Right atrium auricular region (tissue), 2 donors: ENCODE data around the gene HRH4. TPM values are rescaled to one million over a fixed set of nuclear protein-coding genes. Genes with fewer than 3 reads are reported as not detected.

Experiments used
- DNase-seq: peaks from one replicate; pipeline ENCODE4 v3.0.0-alpha.2; 2019; ENCODE audit warnings: low spot score
- H3K27ac ChIP-seq, 2 donors: fragments of 200-600 bp; sonication (generic); 1 replicate in 1 of 2; 2 replicates in 1 of 2; pipeline ENCODE4 v1.5.1; 2016 to 2019
- H3K27me3 ChIP-seq, 2 donors: fragments of 200-600 bp; sonication (generic); one replicate each; pipeline versions ENCODE4 v1.5.1 to v1.6.0; 2017 to 2019
- H3K36me3 ChIP-seq: fragments of 200-600 bp; sonication (generic); one replicate; pipeline ENCODE4 v1.5.1; 2016
- H3K4me1 ChIP-seq, 2 donors: fragments of 200-600 bp; sonication (generic); one replicate each; pipeline versions ENCODE4 v1.5.1 to v1.6.0; 2017 to 2019
- H3K4me3 ChIP-seq, 2 donors: fragments of 200-600 bp; sonication (generic); 1 replicate in 1 of 2; 2 replicates in 1 of 2; pipeline ENCODE4 v1.5.1; 2017 to 2019; ENCODE audit warnings: mild to moderate bottlenecking in 1 of 2, moderate library complexity in 1 of 2
- H3K9me3 ChIP-seq, 2 donors: fragments of 200-600 bp; sonication (generic); one replicate each; pipeline ENCODE4 v1.5.1; 2019
- total RNA-seq, 2 donors: library from RNA; depleted of rRNA; stranded (reverse); fragments of >200 nt; gene quantifications; one replicate each; pipeline ENCODE4 v1.1.0, GENCODE V29; 2016
- TF ChIP-seq, protein P1 (sequence below), 2 donors: fragments of 200-600 bp; sonication (generic); IDR thresholded peaks; one replicate each; pipeline ENCODE4 v1.5.1; 2019; ENCODE audit warnings: antibody characterized with exemption in 2 of 2

The HRH4 gene
- total RNA-seq, 2 donors from 2014 or later: not detected

DNA sequence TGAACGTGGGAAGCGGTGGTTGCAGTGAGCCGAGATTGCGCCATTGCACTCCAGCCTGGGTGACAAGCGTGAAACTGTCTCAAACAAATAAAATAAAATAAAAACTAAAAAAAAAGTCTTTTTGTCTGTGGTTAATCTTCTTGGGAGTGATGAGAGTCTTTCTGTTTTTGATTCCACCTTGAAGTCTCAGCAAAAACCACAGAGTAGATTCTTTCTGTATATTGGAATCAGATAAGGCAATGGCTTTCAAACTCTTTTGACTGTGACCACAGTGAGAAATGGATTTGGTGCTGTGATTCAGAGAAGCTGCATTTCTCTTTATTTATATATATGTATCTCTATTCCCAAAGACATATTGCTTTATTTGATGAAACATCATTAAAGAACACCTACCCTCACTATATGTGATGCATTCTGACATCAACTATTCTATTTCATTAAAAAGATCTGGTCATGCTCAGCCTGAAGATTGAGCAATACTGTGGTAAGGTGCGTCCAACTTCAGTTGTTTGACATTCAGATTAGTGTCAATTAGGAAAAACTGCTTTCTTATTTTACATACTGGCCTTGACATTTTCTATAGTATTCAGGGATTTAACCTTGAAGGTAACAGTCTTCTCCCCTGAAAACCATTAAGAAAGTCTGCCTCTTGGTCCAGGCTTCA, 15.6 kb downstream of the HRH4 start:
- Histone ChIP-seq H3K4me3 (no peak overlapping the region), H3K4me1 (no peaks in the 10 kb centered on the region), H3K27ac (no peak overlapping the region), H3K27me3 (no peaks in the 10 kb centered on the region), H3K36me3 (no peaks in the 10 kb centered on the region), H3K9me3 (no peaks in the 10 kb centered on the region)
- TF ChIP-seq, protein P1, sequence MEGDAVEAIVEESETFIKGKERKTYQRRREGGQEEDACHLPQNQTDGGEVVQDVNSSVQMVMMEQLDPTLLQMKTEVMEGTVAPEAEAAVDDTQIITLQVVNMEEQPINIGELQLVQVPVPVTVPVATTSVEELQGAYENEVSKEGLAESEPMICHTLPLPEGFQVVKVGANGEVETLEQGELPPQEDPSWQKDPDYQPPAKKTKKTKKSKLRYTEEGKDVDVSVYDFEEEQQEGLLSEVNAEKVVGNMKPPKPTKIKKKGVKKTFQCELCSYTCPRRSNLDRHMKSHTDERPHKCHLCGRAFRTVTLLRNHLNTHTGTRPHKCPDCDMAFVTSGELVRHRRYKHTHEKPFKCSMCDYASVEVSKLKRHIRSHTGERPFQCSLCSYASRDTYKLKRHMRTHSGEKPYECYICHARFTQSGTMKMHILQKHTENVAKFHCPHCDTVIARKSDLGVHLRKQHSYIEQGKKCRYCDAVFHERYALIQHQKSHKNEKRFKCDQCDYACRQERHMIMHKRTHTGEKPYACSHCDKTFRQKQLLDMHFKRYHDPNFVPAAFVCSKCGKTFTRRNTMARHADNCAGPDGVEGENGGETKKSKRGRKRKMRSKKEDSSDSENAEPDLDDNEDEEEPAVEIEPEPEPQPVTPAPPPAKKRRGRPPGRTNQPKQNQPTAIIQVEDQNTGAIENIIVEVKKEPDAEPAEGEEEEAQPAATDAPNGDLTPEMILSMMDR (IDR thresholded peaks at IDR 0.05): no peak
- DNase-seq: no peak

DNA sequence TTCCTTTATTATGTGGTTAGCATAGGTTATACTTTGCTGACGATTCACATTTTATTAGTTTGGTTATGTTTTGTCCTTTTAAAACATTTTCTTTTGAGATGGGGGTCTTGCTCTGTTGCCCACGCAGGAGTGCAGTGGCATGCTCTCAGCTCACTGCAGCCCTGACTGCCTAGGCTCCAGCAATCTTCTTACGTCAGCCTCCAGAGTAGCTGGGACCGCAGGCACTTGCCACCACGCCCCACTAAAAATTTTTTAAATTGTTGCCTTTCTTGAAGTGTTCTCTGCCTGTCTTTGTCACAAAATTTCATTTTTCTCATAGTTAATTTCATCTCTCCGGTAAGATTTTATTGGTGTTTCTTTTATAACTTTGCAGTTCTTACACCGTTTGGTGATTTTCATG, 18.9 kb downstream of the HRH4 start:
- no peaks in the 10 kb centered on the region for H3K36me3 ChIP-seq
- TF ChIP-seq, protein P1 (IDR thresholded peaks at IDR 0.05): no peak
- H3K27me3 ChIP-seq: no peaks in the 10 kb centered on the region
- H3K27ac ChIP-seq: no peak overlapping the region
- no peak for DNase-seq
- no peaks in the 10 kb centered on the region for H3K4me1 ChIP-seq
- H3K9me3 ChIP-seq: no peaks in the 10 kb centered on the region
- H3K4me3 ChIP-seq: no peak overlapping the region

DNA sequence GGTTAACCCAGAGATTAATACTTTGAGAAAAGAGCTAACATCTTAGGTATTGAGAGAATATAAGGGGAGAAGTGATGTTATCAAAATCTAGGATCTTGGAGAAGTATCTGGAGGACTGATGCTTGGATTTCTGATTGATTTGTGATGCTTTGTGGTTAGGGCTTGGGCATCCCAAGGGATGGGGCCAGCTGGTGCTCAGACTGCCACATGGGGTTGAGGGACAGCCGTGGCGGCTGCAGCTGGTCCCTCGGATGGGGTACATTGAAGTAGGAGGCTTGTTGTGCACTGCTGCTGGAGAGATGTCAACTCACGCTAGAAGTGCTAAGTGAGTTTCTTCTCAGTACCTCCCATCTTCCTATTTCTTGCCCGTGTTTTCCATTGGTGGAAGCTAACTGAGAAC, 22.4 kb downstream of the HRH4 start:
- Histone ChIP-seq H3K36me3 (no peaks in the 10 kb centered on the region), H3K4me3 (no peak overlapping the region), H3K27ac (no peak overlapping the region), H3K4me1 (no peaks in the 10 kb centered on the region), H3K9me3 (no peaks in the 10 kb centered on the region), H3K27me3 (no peaks in the 10 kb centered on the region)
- TF ChIP-seq, protein P1 (IDR thresholded peaks at IDR 0.05): no peak
- no peak for DNase-seq

DNA sequence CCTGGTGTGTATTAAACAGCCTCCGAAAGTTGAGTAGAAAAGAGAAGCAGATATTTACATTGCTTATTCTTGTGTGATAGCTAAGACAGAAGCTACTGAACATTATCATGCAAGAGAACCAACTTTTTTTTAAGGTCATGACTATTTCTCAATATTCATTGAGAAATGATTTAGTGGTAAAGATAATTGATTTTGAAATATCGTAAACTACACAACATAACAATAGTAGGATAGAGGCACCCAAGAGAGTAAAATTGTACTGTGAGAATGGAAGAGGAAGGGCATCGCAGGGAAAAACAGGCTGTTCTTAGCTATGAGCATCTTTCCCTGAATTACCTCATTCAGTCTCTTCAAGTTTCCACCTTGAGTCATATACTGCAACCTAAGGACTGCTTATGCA, 25.2 kb downstream of the HRH4 start:
- Histone ChIP-seq H3K27ac (no peak overlapping the region), H3K36me3 (no peaks in the 10 kb centered on the region), H3K4me3 (no peak overlapping the region), H3K9me3 (no peaks in the 10 kb centered on the region), H3K4me1 (no peaks in the 10 kb centered on the region), H3K27me3 (no peaks in the 10 kb centered on the region)
- DNase-seq: no peak
- TF ChIP-seq, protein P1 (IDR thresholded peaks at IDR 0.05): no peak

DNA sequence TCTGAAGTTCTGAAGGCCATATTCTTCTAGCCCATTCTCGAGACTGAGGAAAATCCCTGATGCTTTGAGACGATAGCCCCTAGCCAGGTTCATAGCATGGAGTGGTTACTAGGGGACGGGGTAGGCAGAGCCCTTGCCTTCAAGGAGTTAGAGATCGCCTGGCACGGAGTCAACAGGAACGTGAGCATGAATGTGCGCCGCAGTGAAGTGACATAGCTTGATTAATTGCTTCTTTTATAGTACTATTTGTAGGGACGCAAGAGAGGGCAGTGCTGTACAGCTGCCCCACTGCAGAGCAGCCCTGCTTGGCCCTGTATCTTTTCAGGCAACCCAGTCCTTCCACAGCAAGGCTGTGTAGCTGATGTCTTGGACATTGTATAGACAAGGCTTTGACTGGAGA, 26.2 kb downstream of the HRH4 start:
- Histone ChIP-seq H3K4me3 (no peak overlapping the region), H3K27me3 (no peaks in the 10 kb centered on the region), H3K36me3 (no peaks in the 10 kb centered on the region), H3K27ac (no peak overlapping the region), H3K4me1 (no peaks in the 10 kb centered on the region), H3K9me3 (no peaks in the 10 kb centered on the region)
- no peak for DNase-seq
- TF ChIP-seq, protein P1 (IDR thresholded peaks at IDR 0.05): no peak
